OCI-LY1 (cell line): ENCODE measurements around the gene GUCA1A.

Experiments used
- H2AFZ ChIP-seq: fragments of 200-600 bp; sonication (generic), shearing (Covaris generic); 2 replicates; pipeline ENCODE4 v1.6.0; 2014; ENCODE audit warnings: antibody characterized with exemption, mild to moderate bottlenecking, low read length
- H3F3A ChIP-seq: fragments of 200-600 bp; sonication (generic), shearing (Covaris generic); 2 replicates; pipeline ENCODE4 v1.6.0; 2014; ENCODE audit warnings: mild to moderate bottlenecking, antibody characterized with exemption, low read length, moderate library complexity; ENCODE audit not compliant: insufficient read depth
- H3K27ac ChIP-seq: fragments of 200-600 bp; sonication (generic); 2 replicates; pipeline ENCODE4 v1.5.1; 2014; ENCODE audit warnings: low read length, mixed run types, mild to moderate bottlenecking, low read depth; ENCODE audit not compliant: poor library complexity, severe bottlenecking
- H3K27me3 ChIP-seq: fragments of 200-600 bp; sonication (generic); 2 replicates; pipeline ENCODE4 v1.6.0; 2014; ENCODE audit warnings: antibody characterized with exemption, mild to moderate bottlenecking, low read length, moderate library complexity; ENCODE audit not compliant: insufficient read depth
- H3K36me3 ChIP-seq: fragments of 200-600 bp; sonication (generic); 2 replicates; pipeline ENCODE4 v1.6.1; 2014; ENCODE audit warnings: mild to moderate bottlenecking, antibody characterized with exemption, low read length, moderate library complexity, mixed read lengths; ENCODE audit not compliant: insufficient read depth
- H3K4me1 ChIP-seq: fragments of 200-600 bp; sonication (generic); 2 replicates; pipeline ENCODE4 v1.5.1; 2014; ENCODE audit warnings: mild to moderate bottlenecking, low read length, moderate library complexity; ENCODE audit not compliant: insufficient read depth, severe bottlenecking
- H3K4me2 ChIP-seq: fragments of 200-600 bp; sonication (generic), shearing (Covaris generic); 2 replicates; pipeline ENCODE4 v1.6.1; 2014; ENCODE audit warnings: low read length
- H3K4me3 ChIP-seq: fragments of 200-600 bp; sonication (generic); 2 replicates; pipeline ENCODE4 v1.5.1; 2014; ENCODE audit warnings: low read length, low read depth, mild to moderate bottlenecking, mixed read lengths; ENCODE audit not compliant: poor library complexity, severe bottlenecking
- H3K79me2 ChIP-seq: fragments of 200-600 bp; shearing (Covaris generic); 2 replicates; pipeline ENCODE4 v1.6.1; 2016; ENCODE audit warnings: mixed run types, low read length, mixed read lengths; ENCODE audit not compliant: insufficient read depth
- H3K9ac ChIP-seq: fragments of 200-600 bp; sonication (generic), shearing (Covaris generic); 2 replicates; pipeline ENCODE4 v1.6.1; 2014; ENCODE audit warnings: mild to moderate bottlenecking, low read length, mixed read lengths
- H3K9me2 ChIP-seq: fragments of 200-600 bp; sonication (generic), shearing (Covaris generic); 2 replicates; pipeline ENCODE4 v1.6.1; 2014; ENCODE audit warnings: low read depth, mild to moderate bottlenecking, low read length, mixed read lengths
- H3K9me3 ChIP-seq: fragments of 200-600 bp; shearing (Covaris generic); 2 replicates; pipeline ENCODE4 v1.6.1; 2014; ENCODE audit warnings: low read length, mixed read lengths
- H4K20me1 ChIP-seq: fragments of 200-600 bp; sonication (generic), shearing (Covaris generic); 2 replicates; pipeline ENCODE4 v1.6.0; 2016; ENCODE audit warnings: mild to moderate bottlenecking, low read length; ENCODE audit not compliant: insufficient read depth
- EZH2 ChIP-seq: fragments of 200-600 bp; sonication (generic), shearing (Covaris generic); IDR thresholded peaks from 2 replicates; pipeline ENCODE4 v1.8.0; 2017; ENCODE audit warnings: borderline replicate concordance, mixed run types, mild to moderate bottlenecking, antibody characterized with exemption, low read length, moderate library complexity, mixed read lengths
- TF ChIP-seq, protein P1 (sequence below): fragments of 200-600 bp; sonication (generic), shearing (Covaris generic); IDR thresholded peaks from 2 replicates; pipeline ENCODE4 v1.5.1; 2017; ENCODE audit warnings: mild to moderate bottlenecking, antibody characterized with exemption, low read length, moderate library complexity, mixed read lengths

GUCA1A gene

DNA sequence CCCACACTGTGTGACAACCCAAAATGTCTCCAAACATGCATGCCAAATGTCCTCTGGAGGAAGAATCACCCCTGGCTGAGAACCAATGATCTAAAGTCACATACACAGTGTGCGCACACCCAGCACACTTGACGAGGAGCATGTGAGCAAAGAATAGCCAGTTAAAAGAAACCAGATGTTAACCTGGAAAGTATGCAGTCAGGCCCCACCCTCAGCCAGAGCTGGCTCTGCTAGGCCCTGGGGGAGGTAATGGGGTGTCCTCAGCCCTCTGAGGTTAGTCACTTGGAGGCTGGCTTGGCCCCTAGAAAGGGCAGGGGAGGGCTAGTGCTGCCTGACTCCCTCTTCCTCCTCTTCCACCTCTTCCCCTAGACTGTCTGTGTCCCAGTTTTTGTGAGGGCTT, 15.2 kb upstream of the GUCA1A start:
- no peak overlapping the region for H3K9ac ChIP-seq
- no peak overlapping the region for H2AFZ ChIP-seq
- H3K27me3 ChIP-seq: peaks cover 12% of the 10 kb centered on the region
- H3K4me2 ChIP-seq: no peak overlapping the region
- TF ChIP-seq, protein P1, sequence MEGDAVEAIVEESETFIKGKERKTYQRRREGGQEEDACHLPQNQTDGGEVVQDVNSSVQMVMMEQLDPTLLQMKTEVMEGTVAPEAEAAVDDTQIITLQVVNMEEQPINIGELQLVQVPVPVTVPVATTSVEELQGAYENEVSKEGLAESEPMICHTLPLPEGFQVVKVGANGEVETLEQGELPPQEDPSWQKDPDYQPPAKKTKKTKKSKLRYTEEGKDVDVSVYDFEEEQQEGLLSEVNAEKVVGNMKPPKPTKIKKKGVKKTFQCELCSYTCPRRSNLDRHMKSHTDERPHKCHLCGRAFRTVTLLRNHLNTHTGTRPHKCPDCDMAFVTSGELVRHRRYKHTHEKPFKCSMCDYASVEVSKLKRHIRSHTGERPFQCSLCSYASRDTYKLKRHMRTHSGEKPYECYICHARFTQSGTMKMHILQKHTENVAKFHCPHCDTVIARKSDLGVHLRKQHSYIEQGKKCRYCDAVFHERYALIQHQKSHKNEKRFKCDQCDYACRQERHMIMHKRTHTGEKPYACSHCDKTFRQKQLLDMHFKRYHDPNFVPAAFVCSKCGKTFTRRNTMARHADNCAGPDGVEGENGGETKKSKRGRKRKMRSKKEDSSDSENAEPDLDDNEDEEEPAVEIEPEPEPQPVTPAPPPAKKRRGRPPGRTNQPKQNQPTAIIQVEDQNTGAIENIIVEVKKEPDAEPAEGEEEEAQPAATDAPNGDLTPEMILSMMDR: no peak
- no peak for TF ChIP-seq EZH2
- no peak overlapping the region for H3K27ac ChIP-seq
- H3K4me3 ChIP-seq: no peak overlapping the region
- no peaks in the 10 kb centered on the region for H3K9me3 ChIP-seq
- H3K36me3 ChIP-seq: no peaks in the 10 kb centered on the region
- no peaks in the 10 kb centered on the region for H3K79me2 ChIP-seq
- no peaks in the 10 kb centered on the region for H4K20me1 ChIP-seq
- no peaks in the 10 kb centered on the region for H3K4me1 ChIP-seq
- no peaks in the 10 kb centered on the region for H3F3A ChIP-seq
- H3K9me2 ChIP-seq: no peaks in the 10 kb centered on the region

DNA sequence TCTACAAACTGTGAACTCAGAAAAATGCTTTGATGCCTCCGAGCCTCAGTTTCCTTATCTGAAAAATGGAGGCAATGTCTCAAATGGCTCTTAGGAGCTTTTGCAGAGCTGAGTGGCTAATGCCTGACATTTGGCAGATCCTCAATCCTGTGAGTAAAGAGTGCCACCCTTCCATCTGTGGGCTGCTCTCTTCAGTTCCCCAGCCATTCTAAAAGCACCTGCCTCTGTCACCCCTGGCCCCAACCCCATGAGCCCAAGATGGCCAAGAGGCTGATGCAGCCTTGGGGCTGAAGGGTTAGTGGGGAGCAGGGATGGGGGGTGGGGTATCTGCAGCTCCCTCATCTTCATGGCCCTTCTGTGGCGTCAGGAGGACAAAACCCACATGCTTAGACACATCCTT, 14.5 kb upstream of the GUCA1A start:
- no peaks in the 10 kb centered on the region for H3K36me3 ChIP-seq
- H4K20me1 ChIP-seq: no peaks in the 10 kb centered on the region
- H3K4me2 ChIP-seq: no peak overlapping the region
- H3K9me2 ChIP-seq: no peaks in the 10 kb centered on the region
- H3K4me3 ChIP-seq: no peak overlapping the region
- H3K9me3 ChIP-seq: no peaks in the 10 kb centered on the region
- H3K27me3 ChIP-seq: peaks cover 14% of the 10 kb centered on the region
- no peak overlapping the region for H3K9ac ChIP-seq
- no peaks in the 10 kb centered on the region for H3K4me1 ChIP-seq
- H3K27ac ChIP-seq: no peak overlapping the region
- TF ChIP-seq, protein P1: no peak
- no peak for TF ChIP-seq EZH2
- no peak overlapping the region for H2AFZ ChIP-seq
- no peaks in the 10 kb centered on the region for H3K79me2 ChIP-seq
- H3F3A ChIP-seq: no peaks in the 10 kb centered on the region

DNA sequence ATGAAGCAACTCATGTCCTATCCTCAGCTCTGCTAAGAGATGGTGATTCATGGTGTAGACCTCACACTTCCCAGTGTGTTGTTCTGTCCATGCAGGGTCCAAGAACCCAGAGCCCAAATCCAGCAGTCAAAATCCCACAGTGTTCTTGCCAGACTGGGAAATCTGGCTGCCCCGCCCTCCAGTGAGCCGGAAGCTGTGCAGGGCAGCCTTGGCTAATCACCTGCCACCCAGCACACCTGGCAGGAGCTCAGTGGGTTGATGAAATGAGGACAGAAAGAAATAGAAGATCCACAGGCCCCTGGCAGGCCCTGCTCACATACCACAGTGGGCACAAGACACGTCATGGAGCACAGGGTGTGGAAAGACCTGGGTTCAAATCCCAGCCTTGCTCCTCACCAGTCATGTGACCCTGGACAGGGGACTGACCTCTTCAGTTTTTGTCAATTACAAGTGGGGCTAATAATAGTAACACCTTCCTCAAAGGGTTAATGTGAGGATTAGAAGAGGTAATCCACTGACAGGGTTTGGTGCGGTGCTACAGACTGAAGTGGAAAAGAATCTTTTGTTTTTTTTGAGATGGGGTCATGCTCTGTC, 13.6 kb upstream of the GUCA1A start:
- Histone ChIP-seq H3K9ac (no peak overlapping the region), H3K36me3 (no peaks in the 10 kb centered on the region), H3K9me2 (no peaks in the 10 kb centered on the region), H3K27ac (no peak overlapping the region), H4K20me1 (no peaks in the 10 kb centered on the region), H3K4me3 (no peak overlapping the region), H3F3A (no peaks in the 10 kb centered on the region), H3K4me2 (no peak overlapping the region), H3K79me2 (no peaks in the 10 kb centered on the region), H3K9me3 (no peaks in the 10 kb centered on the region), H3K4me1 (no peaks in the 10 kb centered on the region), H2AFZ (no peak overlapping the region), H3K27me3 (peaks cover 14% of the 10 kb centered on the region)
- TF ChIP-seq EZH2: no peak
- TF ChIP-seq, protein P1: no peak
